ENCODE measurements around the gene RPL22L1.
"Not testable (repeated sequence)": the region's sequence is repeated elsewhere in the genome, so short reads cannot be mapped to it uniquely, and the experiment has no call there.

Gene RPL22L1

GRCh38 chr3:170823562-170823961 is 46.4 kb downstream of the RPL22L1 start:
- DNase-seq, result not testable (repeated sequence)

GRCh38 chr3:170818325-170818724 is 51.7 kb downstream of the RPL22L1 start:
- DNase-seq, result not testable (repeated sequence)

GRCh38 chr3:170817471-170817870 is 52.5 kb downstream of the RPL22L1 start:
- DNase-seq, result not testable (repeated sequence)

DNA sequence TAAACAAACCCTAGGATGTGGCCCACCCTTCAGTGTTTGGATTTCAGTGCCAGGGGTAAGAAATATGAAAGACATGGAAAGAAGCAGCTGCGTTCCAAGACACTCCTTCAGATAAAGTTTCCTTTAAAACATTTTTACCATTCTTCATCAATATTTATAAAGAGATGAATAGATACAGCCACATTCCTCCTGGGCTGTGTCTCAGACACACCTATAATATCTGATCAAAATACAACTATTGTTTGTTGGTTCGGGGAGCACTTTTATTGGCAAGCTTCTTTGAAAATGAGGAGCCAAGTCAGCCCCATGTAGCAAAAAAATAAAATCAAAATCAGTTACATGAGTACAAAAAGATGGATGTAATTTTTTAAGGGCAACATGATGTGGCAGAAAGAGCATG is 53.2 kb downstream of the RPL22L1 start:
- DNase-seq, result no peak

GRCh38 chr3:170816341-170816740 is 53.7 kb downstream of the RPL22L1 start:
- DNase-seq, result no peak

GRCh38 chr3:170815936-170816335 is 54.1 kb downstream of the RPL22L1 start:
- DNase-seq, result no peak

DNA sequence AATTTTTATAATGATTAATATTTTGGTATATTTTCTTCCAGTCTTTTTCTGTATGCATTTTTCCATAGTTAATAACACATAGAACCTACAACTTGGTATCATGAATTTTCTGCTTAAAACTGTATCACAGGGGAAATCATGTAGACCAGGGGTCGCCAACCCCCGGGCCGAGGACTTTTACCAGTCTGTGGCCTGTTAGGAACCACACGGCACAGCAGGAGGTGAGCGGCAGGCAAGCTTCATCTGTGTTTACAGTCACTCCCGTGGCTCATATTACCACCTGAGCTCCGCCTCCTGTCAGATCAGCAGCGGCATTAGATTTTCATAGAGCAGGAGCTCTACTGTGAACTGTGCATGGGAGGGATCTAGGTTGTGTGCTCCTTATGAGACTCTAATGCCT is 54.7 kb downstream of the RPL22L1 start:
- no peak for DNase-seq
